GM06990 (cell line): ENCODE data around the gene FAT1.

Experiments
- DNase-seq: peaks from one replicate; pipeline ENCODE4 v3.0.0-alpha.2; 2011; ENCODE audit not compliant: insufficient read length; ENCODE audit errors: extremely low read depth
- H3K27me3 ChIP-seq: replicated peaks from 2 replicates; pipeline ENCODE4 v1.6.0; 2011; ENCODE audit warnings: low read length; ENCODE audit not compliant: control insufficient read depth, insufficient read depth
- H3K36me3 ChIP-seq: 2 replicates; pipeline ENCODE4 v1.5.1; 2011; ENCODE audit warnings: low read length; ENCODE audit not compliant: control insufficient read depth, insufficient read depth
- H3K4me3 ChIP-seq: replicated peaks from 2 replicates; pipeline ENCODE4 v1.5.1; 2011; ENCODE audit warnings: low read depth, mild to moderate bottlenecking, control low read depth, low read length
- CTCF ChIP-seq: IDR thresholded peaks from 2 replicates; pipeline ENCODE4 v1.5.1; 2011; ENCODE audit warnings: low read length, control low read depth, mild to moderate bottlenecking, inconsistent platforms; ENCODE audit not compliant: insufficient read depth, poor library complexity, severe bottlenecking

The FAT1 gene

GRCh38 chr4:186581421-186581820 is 142.2 kb downstream of the FAT1 start:
- DNase-seq, result no peak
- Histone ChIP-seq H3K36me3 (no peaks in the 10 kb centered on the region), H3K4me3 (no peak overlapping the region), H3K27me3 (no peaks in the 10 kb centered on the region)
- TF ChIP-seq CTCF, result no peak

- H3K27me3 ChIP-seq, result no peaks in the 10 kb centered on the region
- no peak overlapping the region for H3K4me3 ChIP-seq
- TF ChIP-seq CTCF, result no peak
- H3K36me3 ChIP-seq, result no peaks in the 10 kb centered on the region
- DNase-seq, result no peak
These were observed 143.0 kb downstream of the FAT1 start for GRCh38 chr4:186580669-186581068.

GRCh38 chr4:186570193-186570996 is 153.3 kb downstream of the FAT1 start:
- no peak overlapping the region for H3K4me3 ChIP-seq
- no peak for DNase-seq
- H3K36me3 ChIP-seq, result no peaks in the 10 kb centered on the region
- TF ChIP-seq CTCF, result no peak
- H3K27me3 ChIP-seq, result no peaks in the 10 kb centered on the region

GRCh38 chr4:186569533-186570192 is 154.0 kb downstream of the FAT1 start:
- TF ChIP-seq CTCF, result no peak
- H3K4me3 ChIP-seq, result no peak overlapping the region
- no peaks in the 10 kb centered on the region for H3K27me3 ChIP-seq
- DNase-seq, result no peak
- H3K36me3 ChIP-seq, result no peaks in the 10 kb centered on the region

GRCh38 chr4:186566068-186566467 is 157.6 kb downstream of the FAT1 start:
- H3K36me3 ChIP-seq, result no peaks in the 10 kb centered on the region
- TF ChIP-seq CTCF, result no peak
- DNase-seq, result no peak
- no peak overlapping the region for H3K4me3 ChIP-seq
- no peaks in the 10 kb centered on the region for H3K27me3 ChIP-seq
